GM19467 (cell line): ENCODE data around the gene GPRIN1.
A peak's percentile ranks its signal among the peaks of the same experiment; 100 is the strongest.
"Not testable (repeated sequence)": the region's sequence is repeated elsewhere in the genome, so short reads cannot be mapped to it uniquely, and the experiment has no call there.

Experiments
- ATAC-seq: cut with Tn5 transposase; IDR thresholded peaks from one replicate; pipeline ENCODE4 v1.9.1; 2021; ENCODE audit warnings: mild to moderate bottlenecking, moderate library complexity; ENCODE audit not compliant: unreplicated experiment

Gene GPRIN1

GRCh38 chr5:176575488-176576422 lies 34.2 kb downstream of the GPRIN1 start:
- no peak for ATAC-seq

GRCh38 chr5:176575066-176575465 lies 34.9 kb downstream of the GPRIN1 start:
- no peak for ATAC-seq

GRCh38 chr5:176574297-176574591 lies 35.7 kb downstream of the GPRIN1 start:
- ATAC-seq = no peak

- peak; percentile 82 for ATAC-seq
Observed at GRCh38 chr5:176573564-176574296, 36.2 kb downstream of the GPRIN1 start.

- no peak for ATAC-seq
Observed at GRCh38 chr5:176570044-176570443, 39.9 kb downstream of the GPRIN1 start.

- ATAC-seq = no peak
Observed at GRCh38 chr5:176568657-176569056, 41.3 kb downstream of the GPRIN1 start.

- ATAC-seq = no peak
Observed at GRCh38 chr5:176565760-176566288, 44.1 kb downstream of the GPRIN1 start.

- ATAC-seq = no peak
Observed at GRCh38 chr5:176564002-176564401, 46.0 kb downstream of the GPRIN1 start.

- ATAC-seq = no peak
Observed at GRCh38 chr5:176562189-176562588, 47.8 kb downstream of the GPRIN1 start.

- ATAC-seq = no peak
Observed at GRCh38 chr5:176561259-176561658, 48.7 kb downstream of the GPRIN1 start.

- ATAC-seq = no peak
Observed at GRCh38 chr5:176560364-176560763, 49.6 kb downstream of the GPRIN1 start.

- no peak for ATAC-seq
Observed at GRCh38 chr5:176559683-176560082, 50.3 kb downstream of the GPRIN1 start.

GRCh38 chr5:176557846-176558245 lies 52.1 kb downstream of the GPRIN1 start:
- ATAC-seq = no peak

- ATAC-seq = no peak
Observed at GRCh38 chr5:176553260-176554085, 56.5 kb downstream of the GPRIN1 start.

- no peak for ATAC-seq
Observed at GRCh38 chr5:176552332-176552869, 57.6 kb downstream of the GPRIN1 start.

- not testable (repeated sequence) for ATAC-seq
Observed at GRCh38 chr5:176550937-176551336, 59.0 kb downstream of the GPRIN1 start.

GRCh38 chr5:176550275-176550831 lies 59.6 kb downstream of the GPRIN1 start:
- ATAC-seq = no peak

- ATAC-seq = no peak
Observed at GRCh38 chr5:176549871-176550270, 60.1 kb downstream of the GPRIN1 start.

GRCh38 chr5:176548967-176549444 lies 61.0 kb downstream of the GPRIN1 start, which contains the start of gene CDHR2:
CDHR2 (plus strand) TSS chr5:176549342; CDS start chr5:176565353, 16,011 bp downstream.
- ATAC-seq = no peak

GRCh38 chr5:176547802-176548201 lies 62.2 kb downstream of the GPRIN1 start:
- no peak for ATAC-seq
